Measurements from ENCODE around the gene TGM2. TPM values are rescaled to one million over a fixed set of nuclear protein-coding genes. Genes with fewer than 3 reads are reported as not detected.

TGM2 gene
- total RNA-seq, 1 donor from 2014 or later = 792 TPM

DNA sequence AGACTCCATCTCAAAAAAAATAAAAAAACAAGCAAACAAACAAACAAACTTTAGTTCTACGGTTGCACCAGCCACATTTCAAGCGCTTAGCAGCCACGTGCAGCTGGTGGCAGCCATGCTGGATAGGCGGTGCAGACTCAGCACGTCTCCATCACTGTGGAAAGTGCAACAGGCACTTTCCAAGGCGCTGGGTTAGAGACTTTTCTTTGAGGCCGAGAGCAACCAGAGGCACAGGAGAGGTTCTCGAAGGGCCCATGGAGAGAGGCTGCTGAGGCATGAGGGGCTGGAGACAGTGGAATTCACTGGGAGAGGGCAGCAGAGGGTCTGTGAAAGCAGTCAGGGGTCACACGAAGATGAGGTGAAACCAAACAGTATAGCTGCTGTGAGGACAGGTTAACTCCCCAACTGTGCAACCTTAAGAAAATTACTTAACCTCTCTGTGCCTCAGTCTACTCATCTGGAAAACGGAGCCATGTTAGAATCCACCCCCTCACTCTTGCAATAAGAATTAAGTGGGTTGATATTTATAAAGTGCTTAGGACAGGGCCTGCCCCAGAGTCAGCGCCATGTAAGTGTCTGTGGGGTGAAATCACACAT, 27.5 kb downstream of the TGM2 start:
- peak; percentile 55 for DNase-seq (ENCODE audit: low spot score)
- intact Hi-C loops (cut with DNase I) = no loop called here

- DNase-seq (ENCODE audit: low spot score) = peak; percentile 74
- intact Hi-C loops (cut with DNase I) = no loop called here
Observed at GRCh38 chr20:38136421-38137245, 28.4 kb downstream of the TGM2 start.

- DNase-seq (ENCODE audit: low spot score) = peak; percentile 74
Observed at GRCh38 chr20:38135651-38136420, 29.2 kb downstream of the TGM2 start.

DNA sequence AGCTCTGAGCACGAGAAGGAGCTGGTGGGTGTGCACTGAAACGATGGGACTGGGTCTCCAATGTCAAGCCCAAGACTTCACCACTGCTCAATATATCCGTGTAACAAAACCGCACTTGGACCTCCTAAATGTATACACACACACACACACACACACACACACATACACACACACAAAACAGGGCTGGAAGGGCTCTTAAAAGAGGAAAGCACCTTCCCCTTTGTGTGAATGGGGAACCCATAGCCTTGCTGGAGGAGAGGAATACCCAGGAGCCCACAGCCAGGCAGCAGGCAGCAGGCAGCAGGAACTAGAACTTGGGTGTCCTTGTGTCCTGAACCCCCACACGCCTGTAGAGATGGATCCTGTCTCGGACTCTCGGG, 29.8 kb downstream of the TGM2 start:
- intact Hi-C loops (cut with DNase I) = no loop called here
- DNase-seq (ENCODE audit: low spot score) = no peak

More at GRCh38 chr20:38135651-38136420, 29.2 kb downstream of the TGM2 start:
- intact Hi-C loops (cut with DNase I) = no loop called here

GRCh38 chr20:38134427-38135270, 30.4 kb downstream of the TGM2 start:
- peak; percentile 77 for DNase-seq (ENCODE audit: low spot score)

DNA sequence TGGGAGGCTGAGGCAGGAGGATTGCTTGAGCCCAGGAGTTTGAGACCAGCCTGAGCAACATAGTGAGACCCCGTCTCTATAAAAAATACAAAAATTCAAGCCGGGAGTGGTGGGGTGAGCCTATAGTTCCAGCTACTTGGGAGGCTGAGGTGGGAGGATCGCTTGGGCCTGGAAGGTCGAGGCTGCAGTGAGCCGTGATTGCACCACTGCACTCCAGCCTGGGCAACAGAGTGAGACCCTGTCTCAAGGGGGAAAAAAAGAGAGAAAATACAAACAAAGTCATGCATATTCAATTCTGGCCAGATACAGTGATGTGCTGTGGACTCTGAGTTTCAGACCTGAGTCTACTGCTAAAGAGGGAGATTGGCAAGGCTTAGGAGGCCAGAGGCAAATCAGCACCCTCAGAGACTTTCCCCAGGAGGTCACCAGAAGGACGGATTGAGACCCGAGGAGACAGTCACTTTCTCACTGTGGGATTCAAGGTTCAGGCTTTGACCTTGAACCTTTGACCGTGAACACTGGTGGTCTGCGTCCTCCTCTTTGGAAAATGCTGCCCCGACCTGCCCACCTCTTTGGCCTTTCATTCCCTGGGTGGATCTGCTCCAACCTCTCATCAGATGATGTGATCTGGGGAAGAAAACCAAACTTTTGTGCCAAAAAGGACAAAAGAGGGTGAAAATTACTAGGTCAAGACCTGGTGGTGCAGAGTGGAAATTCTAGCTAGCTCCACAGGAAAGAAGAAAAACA, 31.2 kb downstream of the TGM2 start:
- DNase-seq (ENCODE audit: low spot score) = peak; percentile 24
- intact Hi-C loops (cut with DNase I) = no loop called here

More at GRCh38 chr20:38134427-38135270, 30.4 kb downstream of the TGM2 start:
- intact Hi-C loops (cut with DNase I) = no loop called here

- intact Hi-C loops (cut with DNase I) = no loop called here
Observed at GRCh38 chr20:38132910-38133501, 32.1 kb downstream of the TGM2 start.

DNA sequence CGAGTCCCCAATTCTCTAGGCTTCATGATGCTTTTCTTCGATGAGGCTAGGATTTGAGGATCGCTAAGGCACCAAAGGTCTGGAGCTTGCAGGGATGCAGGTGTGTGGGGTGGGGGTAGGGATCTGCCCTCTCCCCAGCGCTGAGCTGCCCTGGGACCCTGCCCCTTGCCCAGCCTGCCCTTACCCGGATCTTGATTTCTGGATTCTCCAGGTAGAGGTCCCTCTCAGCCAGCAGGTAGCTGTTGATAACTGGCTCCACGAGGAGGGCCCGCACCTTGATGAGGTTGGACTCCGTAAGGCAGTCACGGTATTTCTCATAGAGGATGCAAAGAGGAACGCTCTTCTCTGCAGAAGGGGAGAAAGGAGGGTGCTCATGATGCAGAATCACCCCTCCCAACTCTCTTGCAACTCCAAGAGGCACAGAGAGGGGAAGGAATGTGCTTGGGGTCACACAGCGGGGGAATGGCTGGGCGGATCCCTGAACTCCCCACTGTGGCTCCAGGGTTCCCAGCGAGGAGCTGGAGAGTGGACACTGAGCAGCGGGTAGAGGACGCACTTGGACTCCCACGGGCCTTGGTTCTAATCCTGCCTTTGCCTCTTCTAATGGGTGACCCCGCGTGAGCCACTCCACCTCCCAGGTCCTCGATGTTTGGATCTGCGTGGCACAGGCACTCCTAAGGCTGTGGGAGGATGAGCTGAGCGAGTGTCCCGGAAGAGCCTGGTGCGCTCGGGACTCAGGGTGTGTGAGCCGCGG, 32.7 kb downstream of the TGM2 start:
- intact Hi-C loops (cut with DNase I) = no loop called here
- DNase-seq (ENCODE audit: low spot score) = peak; percentile 71

More at GRCh38 chr20:38132910-38133501, 32.1 kb downstream of the TGM2 start:
- DNase-seq (ENCODE audit: low spot score) = peak; percentile 41

GRCh38 chr20:38131588-38132121, 33.4 kb downstream of the TGM2 start:
- DNase-seq (ENCODE audit: low spot score) = peak; percentile 7
- intact Hi-C loops (cut with DNase I) = no loop called here

GRCh38 chr20:38130687-38131587, 34.1 kb downstream of the TGM2 start:
- peak; percentile 66 for DNase-seq (ENCODE audit: low spot score)
- intact Hi-C loops (cut with DNase I) = no loop called here

DNA sequence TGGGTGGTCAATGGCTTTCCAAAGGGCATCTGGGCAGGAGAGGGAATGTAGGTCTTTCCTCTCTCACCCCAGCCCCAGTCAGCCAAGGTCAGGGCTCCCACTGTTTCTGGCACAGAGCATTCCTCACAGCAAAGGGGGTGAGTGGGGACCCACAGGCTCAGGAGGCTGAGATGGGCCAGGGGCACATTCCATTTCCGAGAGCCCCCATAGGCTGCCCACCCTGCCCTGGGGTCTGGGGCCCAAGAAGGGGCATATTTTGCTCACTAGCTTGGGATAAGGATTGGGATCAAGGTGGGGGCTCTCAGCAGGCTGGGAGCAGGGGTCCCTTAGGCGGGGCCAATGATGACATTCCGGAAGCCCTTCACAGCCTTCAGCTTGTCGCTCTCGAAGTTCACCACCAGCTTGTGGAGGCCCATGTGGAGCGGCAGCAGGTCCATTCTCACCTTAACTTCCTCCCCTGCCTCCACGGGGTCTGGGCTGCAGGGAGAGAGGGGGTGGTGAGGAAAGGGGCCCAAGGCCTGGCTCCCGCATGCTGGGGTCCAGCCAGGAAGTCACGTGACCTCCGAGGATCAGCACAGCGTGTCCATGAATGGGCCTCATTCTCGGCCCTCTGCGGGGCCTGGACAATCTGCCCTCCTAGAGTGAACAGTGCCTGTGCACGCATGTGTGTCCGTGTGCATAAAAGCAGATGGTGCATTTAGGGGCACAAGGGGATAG, 35.0 kb downstream of the TGM2 start:
- peak; percentile 66 for DNase-seq (ENCODE audit: low spot score)
- intact Hi-C loops (cut with DNase I) = loop anchor here (5.0 kb wide), 2 partner anchors 58 to 87 kb away; no protein-coding TSS in a partner anchor

DNA sequence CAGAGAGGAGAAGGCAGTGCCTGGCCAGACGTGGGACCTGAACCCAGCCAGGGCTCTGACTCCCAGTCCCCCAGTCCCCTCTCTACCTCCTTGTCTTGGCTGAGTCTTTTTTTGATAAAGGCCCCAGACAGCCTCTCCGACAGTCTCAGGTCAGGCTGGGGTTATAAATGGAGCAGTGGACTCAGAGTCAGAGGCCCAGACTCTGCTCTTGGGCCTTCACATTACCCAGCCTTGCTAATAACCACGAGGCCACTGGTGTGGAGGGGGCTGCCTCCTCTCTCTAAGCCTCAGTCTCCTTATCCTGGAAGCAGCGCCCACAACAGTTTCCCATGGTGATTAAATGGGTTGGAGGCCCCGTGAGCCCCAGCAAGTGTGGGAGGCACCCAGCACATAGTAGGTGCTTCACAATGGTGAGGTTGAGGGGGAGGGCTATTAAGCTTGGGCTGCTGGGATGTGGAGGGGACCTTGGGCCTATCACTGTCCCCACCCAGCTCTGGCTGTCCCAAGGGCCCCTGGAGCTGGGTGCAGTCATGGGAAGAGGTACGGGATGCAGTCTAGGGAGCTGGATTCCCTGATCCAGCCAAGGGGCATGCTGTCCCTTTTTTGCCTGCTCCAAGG, 35.7 kb downstream of the TGM2 start:
- intact Hi-C loops (cut with DNase I) = loop anchor here (5.0 kb wide), 2 partner anchors 57 to 88 kb away; no protein-coding TSS in a partner anchor
- peak; percentile 49 for DNase-seq (ENCODE audit: low spot score)

DNA sequence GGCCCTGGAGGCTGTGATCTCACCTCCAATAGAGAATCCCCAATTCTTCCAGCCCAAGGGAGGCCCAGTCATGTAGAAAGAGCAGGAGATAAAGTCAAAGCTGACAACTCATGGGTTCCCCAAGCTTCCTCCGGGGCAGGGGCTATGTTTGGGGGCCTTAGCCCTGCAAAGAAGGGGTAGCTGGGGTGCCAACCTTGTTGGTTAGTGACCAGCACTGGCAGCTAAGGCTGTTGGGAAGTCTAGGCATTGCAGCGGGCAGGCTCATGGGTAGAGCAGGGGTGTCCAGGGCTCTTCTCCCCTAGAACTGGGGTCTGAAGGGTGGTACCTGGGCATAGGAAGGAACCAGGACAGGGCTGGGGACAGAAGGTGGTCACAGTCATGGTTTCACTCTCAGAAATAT, 36.4 kb downstream of the TGM2 start:
- intact Hi-C loops (cut with DNase I) = loop anchor here (5.0 kb wide), 2 partner anchors 56 to 89 kb away; no protein-coding TSS in a partner anchor

GRCh38 chr20:38127920-38128528, 37.0 kb downstream of the TGM2 start:
- peak; percentile 50 for DNase-seq (ENCODE audit: low spot score)
- intact Hi-C loops (cut with DNase I) = loop anchor here (5.0 kb wide), 2 partner anchors 56 to 89 kb away; no protein-coding TSS in a partner anchor

More for the DNA sequence above, 36.4 kb downstream of the TGM2 start:
- DNase-seq (ENCODE audit: low spot score) = peak; percentile 58
